ENCODE measurements around the gene RNPS1. TPM values are rescaled to one million over a fixed set of nuclear protein-coding genes. Genes with fewer than 3 reads are reported as not detected.

RNPS1 gene
- total and polyA plus RNA-seq, 2 donors (not counting 3 experiments of a cell fraction or from before 2014, with no cell fraction given) = 206 to 209 TPM

- Histone ChIP-seq H3K36me3 (ENCODE audit: control insufficient read depth in 2 of 2, extremely low read depth in 1 of 2, insufficient read depth in 2 of 2, low read length in 2 of 2) (peaks cover 9 to 44% of the 10 kb centered on the region in 2 experiments), H4K20me1 (replicated peaks; ENCODE audit: control insufficient read depth, extremely low read depth, insufficient read depth, low read length) (no peaks in the 10 kb centered on the region), H3K27ac (ENCODE audit: insufficient read depth, low read depth, low read length) (no peak overlapping the region), H3K79me2 (ENCODE audit: control insufficient read depth, insufficient read depth, low read length) (peaks cover 24% of the 10 kb centered on the region), H3K4me3 (replicated peaks in 1 of 3; ENCODE audit: insufficient read depth in 1 of 3, low read depth in 1 of 3, low read length in 3 of 3) (no peak overlapping the region), H3K4me1 (ENCODE audit: control insufficient read depth, extremely low read depth, insufficient read depth, low read length) (no peaks in the 10 kb centered on the region), H2AFZ (ENCODE audit: low read depth, low read length) (no peak overlapping the region), H3K9ac (replicated peaks; ENCODE audit: extremely low read depth, insufficient read depth, low read length) (no peak overlapping the region), H3K9me1 (replicated peaks; ENCODE audit: control insufficient read depth, extremely low read depth, insufficient read depth, low read length) (no peaks in the 10 kb centered on the region), H3K4me2 (ENCODE audit: insufficient read depth, low read length) (no peak overlapping the region), H3K27me3 (ENCODE audit: control insufficient read depth in 2 of 2, insufficient read depth in 2 of 2, low read length in 2 of 2) (no peaks in the 10 kb centered on the region), H3K9me3 (replicated peaks; ENCODE audit: control insufficient read depth, insufficient read depth, low read length) (no peaks in the 10 kb centered on the region)
- dilution Hi-C loops (cut with MboI; ENCODE audit: extremely low pct_ligation_motif_present, low sequenced_read_pairs) = no loop called here
- FAIRE-seq (no peak), DNase-seq (ENCODE audit: low read depth, low spot score) (no peak)
- intact Hi-C loops (cut with micrococcal nuclease) = no loop called here
- POLR2A ChIA-PET = no interaction called here
- no TSS peak for BruUV-seq (replicated peaks)
- TF ChIP-seq FOS (IDR thresholded peaks at IDR 0.05; ENCODE audit: borderline replicate concordance, insufficient read depth, low read length) (no peak), POLR2AphosphoS5 (IDR thresholded peaks at IDR 0.05; ENCODE audit: insufficient read depth, low read depth, low read length) (no peak), MYC (IDR thresholded peaks at IDR 0.05; ENCODE audit: low read depth, low read length) (no peak), CTCF (IDR thresholded peaks at IDR 0.05; ENCODE audit: extremely low read depth in 1 of 2, insufficient read depth in 1 of 2, low read depth in 1 of 2, low read length in 2 of 2) (no peak), POLR2A (IDR thresholded peaks at IDR 0.05; ENCODE audit: low read depth, low read length) (no peak), MAX (IDR thresholded peaks at IDR 0.05; ENCODE audit: insufficient read depth, insufficient read length) (no peak), EZH2 (IDR thresholded peaks at IDR 0.05; ENCODE audit: borderline replicate concordance, low read depth, low read length, severe bottlenecking) (no peak), GATA2 (IDR thresholded peaks at IDR 0.05; ENCODE audit: insufficient read depth, insufficient read length, low read depth, low read length) (no peak), JUN (IDR thresholded peaks at IDR 0.05; ENCODE audit: borderline replicate concordance, insufficient read depth, insufficient read length, low read depth) (no peak)
- CTCF ChIA-PET = no interaction called here
Measured at GRCh38 chr16:2229632-2230250, 38.2 kb downstream of the RNPS1 start.

Data from endothelial cell of umbilical vein (primary cell).